ENCODE results near the gene COMMD9.

Gene COMMD9

DNA sequence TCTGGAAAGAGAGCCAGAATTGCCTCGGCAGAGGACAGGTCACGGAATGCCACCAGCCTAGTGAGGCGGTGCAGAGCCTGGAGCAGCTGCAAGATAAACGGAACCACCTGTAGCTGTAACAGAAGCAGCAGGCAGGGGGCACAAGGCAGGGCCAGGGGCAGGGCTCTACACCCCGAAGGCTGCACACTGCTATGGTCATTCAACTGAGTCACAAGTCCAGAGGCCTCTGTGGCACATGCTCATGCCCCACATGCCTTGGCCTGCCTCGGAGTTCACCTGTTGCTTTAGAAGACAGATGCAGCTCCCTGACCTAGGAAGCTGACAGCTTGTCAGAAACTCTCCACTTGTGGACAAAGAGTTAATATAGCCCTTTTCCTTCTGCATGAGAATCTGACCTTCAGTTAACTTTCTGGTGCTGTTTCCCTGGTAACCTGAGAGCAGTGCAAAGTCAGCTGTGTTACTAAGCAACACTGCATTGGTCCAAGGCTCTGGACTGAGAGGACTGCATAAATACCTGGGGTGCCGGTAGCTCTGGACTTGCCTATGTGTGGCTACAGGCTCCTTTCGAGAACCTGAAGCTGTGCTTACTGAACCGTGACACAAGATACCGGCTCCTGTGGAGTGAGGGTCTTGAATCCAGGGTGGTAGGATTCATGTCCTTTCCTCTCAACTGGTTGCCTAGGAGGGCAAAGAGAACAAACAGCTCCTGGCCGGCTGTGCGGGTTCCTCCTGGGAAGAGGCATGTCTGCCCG lies 10.5 kb downstream of the COMMD9 start:
- TF ChIP-seq, protein P1, sequence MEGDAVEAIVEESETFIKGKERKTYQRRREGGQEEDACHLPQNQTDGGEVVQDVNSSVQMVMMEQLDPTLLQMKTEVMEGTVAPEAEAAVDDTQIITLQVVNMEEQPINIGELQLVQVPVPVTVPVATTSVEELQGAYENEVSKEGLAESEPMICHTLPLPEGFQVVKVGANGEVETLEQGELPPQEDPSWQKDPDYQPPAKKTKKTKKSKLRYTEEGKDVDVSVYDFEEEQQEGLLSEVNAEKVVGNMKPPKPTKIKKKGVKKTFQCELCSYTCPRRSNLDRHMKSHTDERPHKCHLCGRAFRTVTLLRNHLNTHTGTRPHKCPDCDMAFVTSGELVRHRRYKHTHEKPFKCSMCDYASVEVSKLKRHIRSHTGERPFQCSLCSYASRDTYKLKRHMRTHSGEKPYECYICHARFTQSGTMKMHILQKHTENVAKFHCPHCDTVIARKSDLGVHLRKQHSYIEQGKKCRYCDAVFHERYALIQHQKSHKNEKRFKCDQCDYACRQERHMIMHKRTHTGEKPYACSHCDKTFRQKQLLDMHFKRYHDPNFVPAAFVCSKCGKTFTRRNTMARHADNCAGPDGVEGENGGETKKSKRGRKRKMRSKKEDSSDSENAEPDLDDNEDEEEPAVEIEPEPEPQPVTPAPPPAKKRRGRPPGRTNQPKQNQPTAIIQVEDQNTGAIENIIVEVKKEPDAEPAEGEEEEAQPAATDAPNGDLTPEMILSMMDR (IDR thresholded peaks at IDR 0.05; ENCODE audit: low read depth, low read length, missing control alignments): peak; percentile 19
- no peak overlapping the region for H3K4me3 ChIP-seq (replicated peaks; ENCODE audit: low read depth, low read length)
- no peak for DNase-seq (ENCODE audit: extremely low read depth, low read depth)

DNA sequence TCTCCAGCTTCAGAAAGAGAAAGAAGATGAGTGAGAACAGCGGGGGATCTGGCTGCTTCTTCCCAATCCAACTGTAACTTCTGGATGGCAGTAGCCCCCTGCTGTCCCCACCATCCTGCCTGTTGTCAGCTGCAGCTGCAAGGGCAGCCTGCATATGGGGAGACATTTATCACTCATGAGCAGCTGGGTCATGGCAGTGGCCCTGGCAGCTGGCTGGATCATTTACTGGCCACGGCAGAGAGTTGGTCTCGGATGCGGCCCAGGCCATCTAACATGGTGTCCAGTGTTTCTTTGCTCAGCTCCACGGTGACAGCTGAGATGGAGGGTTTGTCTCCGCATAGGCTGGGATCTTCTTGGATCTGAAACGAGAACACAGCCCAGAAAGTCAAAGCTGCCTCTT lies 14.8 kb downstream of the COMMD9 start:
- no peak overlapping the region for H3K4me3 ChIP-seq (replicated peaks; ENCODE audit: low read depth, low read length)
- TF ChIP-seq, protein P1 (IDR thresholded peaks at IDR 0.05; ENCODE audit: low read depth, low read length, missing control alignments): no peak
- DNase-seq (ENCODE audit: extremely low read depth, low read depth): no peak

DNA sequence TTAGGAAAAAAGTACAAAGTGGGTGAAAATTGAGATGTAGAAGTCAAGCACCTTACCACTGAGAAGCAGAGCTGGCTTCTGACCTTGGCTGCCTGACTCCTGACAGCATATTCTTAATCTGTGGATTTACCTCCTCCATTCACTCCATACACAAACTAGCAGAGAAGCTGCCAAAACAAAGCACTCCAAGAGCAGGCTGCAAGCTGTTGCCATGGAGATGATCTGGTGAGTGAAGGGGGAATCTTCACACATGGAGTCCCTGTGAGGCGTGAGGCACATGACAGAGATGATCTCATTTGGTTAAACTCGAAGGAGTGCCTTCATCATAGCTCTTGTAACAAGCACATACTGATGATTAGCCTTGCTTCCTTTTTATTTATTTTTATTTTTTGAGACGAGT lies 16.1 kb downstream of the COMMD9 start:
- DNase-seq (ENCODE audit: extremely low read depth, low read depth): no peak
- H3K4me3 ChIP-seq (replicated peaks; ENCODE audit: low read depth, low read length): no peak overlapping the region
- TF ChIP-seq, protein P1 (IDR thresholded peaks at IDR 0.05; ENCODE audit: low read depth, low read length, missing control alignments): no peak

DNA sequence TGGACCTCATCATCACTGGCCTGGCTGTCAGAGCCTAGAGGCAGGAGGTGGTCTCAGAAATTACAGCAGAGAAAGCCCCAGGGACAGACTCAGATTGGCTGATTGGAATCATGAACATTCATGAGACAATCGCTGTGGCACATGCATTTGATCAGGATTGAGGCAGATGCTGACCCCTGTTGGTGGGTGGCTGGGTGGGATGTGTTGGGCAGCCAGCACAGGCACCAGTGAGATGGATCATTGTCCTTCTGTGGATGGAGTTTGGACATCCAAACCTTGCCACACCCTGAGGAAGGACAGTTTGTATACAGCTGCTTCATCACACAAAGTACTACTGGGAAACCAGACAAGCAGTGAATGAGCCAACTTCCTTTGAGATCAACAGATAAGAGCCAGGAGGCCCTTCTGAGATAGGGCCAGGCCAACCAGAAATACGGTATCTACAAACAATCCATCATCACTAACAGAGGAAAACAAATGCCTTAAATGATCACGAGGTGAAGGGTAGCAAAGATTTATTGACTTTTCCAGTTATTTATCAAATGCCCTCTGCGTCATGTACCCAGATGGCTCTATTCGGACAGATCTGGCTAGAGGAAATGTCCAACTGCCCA lies 17.3 kb downstream of the COMMD9 start:
- DNase-seq (ENCODE audit: extremely low read depth, low read depth): no peak
- TF ChIP-seq, protein P1 (IDR thresholded peaks at IDR 0.05; ENCODE audit: low read depth, low read length, missing control alignments): peak; percentile 13
- H3K4me3 ChIP-seq (replicated peaks; ENCODE audit: low read depth, low read length): no peak overlapping the region

DNA sequence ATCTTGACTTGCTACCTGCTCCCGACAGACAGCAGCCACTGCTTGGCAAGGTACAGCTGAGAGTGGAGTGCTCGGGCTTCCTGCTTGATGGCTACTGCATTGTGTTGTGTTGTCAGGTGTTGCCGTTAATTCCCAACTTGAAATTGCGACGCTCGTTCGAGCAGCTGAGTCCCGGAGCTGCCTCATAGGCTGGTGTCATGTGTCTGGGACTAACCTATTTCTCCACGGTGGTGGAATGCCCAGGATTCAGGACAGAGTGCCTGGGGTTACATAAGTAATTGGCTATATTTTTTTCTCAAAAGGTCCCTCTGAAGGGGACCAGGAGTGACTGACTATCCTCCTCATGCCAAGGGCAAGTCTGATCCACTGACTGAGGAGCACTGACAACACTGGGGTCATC lies 18.5 kb downstream of the COMMD9 start:
- H3K4me3 ChIP-seq (replicated peaks; ENCODE audit: low read depth, low read length): no peak overlapping the region
- TF ChIP-seq, protein P1 (IDR thresholded peaks at IDR 0.05; ENCODE audit: low read depth, low read length, missing control alignments): no peak
- DNase-seq (ENCODE audit: extremely low read depth, low read depth): no peak

DNA sequence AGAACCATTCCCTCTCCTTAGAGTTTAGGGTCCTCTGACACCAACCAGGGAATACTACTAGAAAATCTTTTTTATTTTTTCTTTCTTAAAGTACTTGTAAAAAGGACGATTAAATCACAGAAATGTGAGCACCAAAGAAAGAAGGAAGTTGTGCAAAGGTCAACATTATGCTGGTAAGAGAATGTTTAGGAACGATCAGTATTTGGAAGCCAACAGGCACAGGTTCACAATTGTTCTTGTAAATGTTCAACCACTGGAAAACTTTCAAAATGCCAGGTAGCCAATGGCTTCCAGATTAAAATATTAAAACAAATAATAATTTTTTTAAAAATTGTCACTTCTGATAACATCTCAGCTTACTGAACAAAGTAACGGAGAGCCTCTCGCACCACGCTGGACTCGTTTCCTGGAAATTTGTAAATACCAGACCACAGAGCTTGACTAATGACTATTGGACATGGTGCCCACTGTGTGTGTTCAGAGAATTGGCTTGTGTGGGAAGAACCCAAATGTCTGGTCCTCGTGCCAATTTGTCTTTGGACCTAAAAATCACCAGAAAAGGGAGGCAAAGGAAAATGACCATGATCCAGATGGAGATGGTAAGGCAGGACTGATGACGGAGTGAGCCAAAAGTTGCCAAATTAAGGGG lies 20.8 kb downstream of the COMMD9 start:
- H3K4me3 ChIP-seq (replicated peaks; ENCODE audit: low read depth, low read length): no peak overlapping the region
- TF ChIP-seq, protein P1 (IDR thresholded peaks at IDR 0.05; ENCODE audit: low read depth, low read length, missing control alignments): no peak
- DNase-seq (ENCODE audit: extremely low read depth, low read depth): no peak

All from HFF-Myc (cell line).